Measurements from ENCODE around the gene HSD11B1.

The HSD11B1 gene

GRCh38 chr1:209728466-209728865 lies 23.8 kb downstream of the HSD11B1 start:
- DNase-seq: no peak

- DNase-seq: no peak
Observed at GRCh38 chr1:209729436-209729835, 24.8 kb downstream of the HSD11B1 start.

GRCh38 chr1:209732725-209733124 lies 28.1 kb downstream of the HSD11B1 start:
- DNase-seq: no peak

GRCh38 chr1:209733409-209734192 lies 29.0 kb downstream of the HSD11B1 start:
- DNase-seq: no peak

- no peak for DNase-seq
Observed at GRCh38 chr1:209736490-209737117, 32.0 kb downstream of the HSD11B1 start.

- DNase-seq: no peak
Observed at GRCh38 chr1:209737118-209737505, 32.5 kb downstream of the HSD11B1 start.

- DNase-seq: no peak
Observed at GRCh38 chr1:209738270-209738669, 33.6 kb downstream of the HSD11B1 start.

- DNase-seq: no peak
Observed at GRCh38 chr1:209741193-209741592, 36.5 kb downstream of the HSD11B1 start.

GRCh38 chr1:209741889-209742288 lies 37.2 kb downstream of the HSD11B1 start:
- no peak for DNase-seq

- DNase-seq: no peak
Observed at GRCh38 chr1:209742409-209743144, 37.9 kb downstream of the HSD11B1 start.

- no peak for DNase-seq
Observed at GRCh38 chr1:209743145-209743482, 38.5 kb downstream of the HSD11B1 start.

- DNase-seq: no peak
Observed at GRCh38 chr1:209746451-209747165, 42.0 kb downstream of the HSD11B1 start.

- peak; percentile 93 to 95 for DNase-seq
Observed at GRCh38 chr1:209747580-209748262, 43.1 kb downstream of the HSD11B1 start.

GRCh38 chr1:209748620-209749019 lies 44.0 kb downstream of the HSD11B1 start:
- DNase-seq: no peak

GRCh38 chr1:209749205-209749604 lies 44.6 kb downstream of the HSD11B1 start:
- no peak for DNase-seq

- no peak for DNase-seq
Observed at GRCh38 chr1:209749670-209750323, 45.2 kb downstream of the HSD11B1 start.

GRCh38 chr1:209751627-209752231 lies 47.1 kb downstream of the HSD11B1 start:
- peak in 1 of 2 experiments; percentile 56 for DNase-seq

- DNase-seq: no peak
Observed at GRCh38 chr1:209752890-209753289, 48.2 kb downstream of the HSD11B1 start.

GRCh38 chr1:209755256-209755655 lies 50.6 kb downstream of the HSD11B1 start:
- DNase-seq: no peak

- DNase-seq: peak; percentile 79 to 87
Observed at GRCh38 chr1:209755926-209756614, 51.4 kb downstream of the HSD11B1 start, which contains the start of gene TRAF3IP3. TSS of gene TRAF3IP3 (plus strand) at chr1:209756053. CDS start at chr1:209760040, 3,987 bp downstream.

Data from activated CD4-positive, alpha-beta T cell treated with anti-CD3 and anti-CD28 coated beads, Interleukin-2, amount 50 U/mL, for 48 hours (primary cell).